Natural killer cell (primary cell): ENCODE measurements around the gene SPATS2L. TPM values are rescaled to one million over a fixed set of nuclear protein-coding genes. Genes with fewer than 3 reads are reported as not detected.

Source experiments
- ATAC-seq, 3 donors: fragments of 150-1000 bp in 2 of 3; fragments of 200-7000 bp in 1 of 3; cut with Tn5 transposase; 1 replicate in 1 of 3; 2 replicates in 2 of 3; pipeline ENCODE4 v1.10.0; 2021; ENCODE audit warnings: mild to moderate bottlenecking in 2 of 3, moderate library complexity in 2 of 3
- DNase-seq, 2 donors: peaks; one replicate each; pipeline versions ENCODE4 v3.0.0 to v3.0.0-alpha.2; 2013 to 2021; ENCODE audit warnings: mixed read lengths in 1 of 2
- H3K27ac ChIP-seq: one replicate; pipeline ENCODE4 v1.5.1; 2013; ENCODE audit warnings: mild to moderate bottlenecking, low read length
- H3K27me3 ChIP-seq: one replicate; pipeline ENCODE4 v1.6.1; 2013; ENCODE audit warnings: low read length; ENCODE audit not compliant: control insufficient read depth, insufficient read depth
- H3K36me3 ChIP-seq: one replicate; pipeline ENCODE4 v1.6.1; 2013; ENCODE audit warnings: low read length; ENCODE audit not compliant: control insufficient read depth, insufficient read depth
- H3K4me1 ChIP-seq: one replicate; pipeline ENCODE4 v1.6.1; 2013; ENCODE audit warnings: low read length; ENCODE audit not compliant: control insufficient read depth, insufficient read depth
- H3K4me3 ChIP-seq: one replicate; pipeline ENCODE4 v1.5.1; 2013; ENCODE audit warnings: low read length
- H3K9me3 ChIP-seq: one replicate; pipeline ENCODE4 v1.6.1; 2013; ENCODE audit warnings: low read length; ENCODE audit not compliant: control insufficient read depth, insufficient read depth
- H3K27ac Mint-ChIP-seq, 2 donors: one replicate each; pipeline ENCODE4 v1.8.0; 2022; ENCODE audit warnings: mild to moderate bottlenecking in 2 of 2, mixed read lengths in 2 of 2, moderate library complexity in 1 of 2
- H3K27me3 Mint-ChIP-seq, 2 donors: one replicate each; pipeline ENCODE4 v1.8.0; 2022; ENCODE audit warnings: low read depth in 2 of 2, mixed read lengths in 2 of 2
- H3K36me3 Mint-ChIP-seq: one replicate; pipeline ENCODE4 v1.8.0; 2022; ENCODE audit warnings: mixed read lengths
- H3K4me1 Mint-ChIP-seq, 2 donors: one replicate each; pipeline ENCODE4 v1.8.0; 2022; ENCODE audit warnings: mixed read lengths in 2 of 2
- H3K4me3 Mint-ChIP-seq: one replicate; pipeline ENCODE4 v1.8.0; 2022; ENCODE audit warnings: mild to moderate bottlenecking, moderate library complexity, mixed read lengths
- H3K9me3 Mint-ChIP-seq, 2 donors: one replicate each; pipeline ENCODE4 v1.8.0; 2022; ENCODE audit warnings: mixed read lengths in 2 of 2
- CTCF ChIP-seq: fragments of 200-600 bp; IDR thresholded peaks from one replicate; pipeline ENCODE4 v1.8.0; 2022; ENCODE audit warnings: antibody characterized with exemption
- WGBS: methylation state at CpG from one replicate; pipeline ENCODE4 v1.1.7; 2013; ENCODE audit warnings: missing lambda C conversion rate; ENCODE audit not compliant: insufficient coverage; 5-methylcytosine and 5-hydroxymethylcytosine counted together
- intact Hi-C: fragments of 100-400 bp; cut with micrococcal nuclease; formaldehyde crosslinking; loops from one replicate; pipeline ENCODE4 v1.14.2; 2022
- total RNA-seq, 4 donors: library from RNA; stranded (reverse); fragments of 120-200 nt in 1 of 4; gene quantifications; one replicate each; pipeline versions ENCODE4 v1.2.3 to v1.2.4, GENCODE V29; 2013 to 2022

Gene SPATS2L
- total RNA-seq, 3 donors from 2014 or later (not counting 1 experiment from before 2014, with no cell fraction given): 3.8 to 10.9 (median 4.4) TPM

GRCh38 chr2:200340508-200341224, 34.2 kb downstream of the SPATS2L start:
- Histone ChIP-seq H3K27ac (no peak overlapping the region), H3K36me3 (no peaks in the 10 kb centered on the region), H3K4me1 (no peaks in the 10 kb centered on the region), H3K4me3 (no peak overlapping the region), H3K9me3 (no peaks in the 10 kb centered on the region), H3K27me3 (no peaks in the 10 kb centered on the region)
- TF ChIP-seq CTCF: no peak
- Mint-ChIP-seq H3K4me1 (peaks cover 0 to 5% of the 10 kb centered on the region in 2 donors), H3K27ac (no peak overlapping the region), H3K27me3 (no peaks in the 10 kb centered on the region), H3K4me3 (no peak overlapping the region), H3K36me3 (no peaks in the 10 kb centered on the region), H3K9me3 (no peaks in the 10 kb centered on the region)
- intact Hi-C loops: no loop called here
- WGBS: 100% methylated on average over 4 of the region's 6 CpGs
- ATAC-seq (no peak), DNase-seq (no peak)

GRCh38 chr2:200341376-200341775, 34.9 kb downstream of the SPATS2L start:
- DNase-seq: no peak
- Histone ChIP-seq H3K4me1 (no peaks in the 10 kb centered on the region), H3K9me3 (no peaks in the 10 kb centered on the region), H3K36me3 (no peaks in the 10 kb centered on the region), H3K27ac (no peak overlapping the region), H3K27me3 (no peaks in the 10 kb centered on the region), H3K4me3 (no peak overlapping the region)
- intact Hi-C loops: no loop called here
- Mint-ChIP-seq H3K9me3 (no peaks in the 10 kb centered on the region), H3K36me3 (no peaks in the 10 kb centered on the region), H3K27ac (no peak overlapping the region), H3K4me3 (no peak overlapping the region), H3K4me1 (peaks cover 0 to 5% of the 10 kb centered on the region in 2 donors), H3K27me3 (no peaks in the 10 kb centered on the region)
- no peak for ATAC-seq
- no peak for TF ChIP-seq CTCF
- 83% methylated on average over 1 of the region's 1 CpG for WGBS

- no peak for DNase-seq
- no peak overlapping the region for H3K4me3 ChIP-seq
- ATAC-seq: no peak
These were observed 35.7 kb downstream of the SPATS2L start for GRCh38 chr2:200342235-200342634.

More at GRCh38 chr2:200342235-200342634, 35.7 kb downstream of the SPATS2L start:
- TF ChIP-seq CTCF: no peak
- no peaks in the 10 kb centered on the region for H3K36me3 Mint-ChIP-seq
- no peaks in the 10 kb centered on the region for H3K9me3 Mint-ChIP-seq
- 96% methylated on average over 2 of the region's 2 CpGs for WGBS
- H3K4me3 Mint-ChIP-seq: no peak overlapping the region
- no peaks in the 10 kb centered on the region for H3K36me3 ChIP-seq
- intact Hi-C loops: no loop called here
- no peaks in the 10 kb centered on the region for H3K9me3 ChIP-seq
- peaks cover 0 to 5% of the 10 kb centered on the region in 2 donors for H3K4me1 Mint-ChIP-seq
- no peak overlapping the region for H3K27ac Mint-ChIP-seq
- H3K27ac ChIP-seq: no peak overlapping the region
- H3K27me3 Mint-ChIP-seq: no peaks in the 10 kb centered on the region
- H3K27me3 ChIP-seq: no peaks in the 10 kb centered on the region
- H3K4me1 ChIP-seq: no peaks in the 10 kb centered on the region
